ENCODE measurements around the gene ELOA. TPM values are rescaled to one million over a fixed set of nuclear protein-coding genes. Genes with fewer than 3 reads are reported as not detected.
A peak's percentile ranks its signal among the peaks of the same experiment; 100 is the strongest.
"Not testable (repeated sequence)": the region's sequence is repeated elsewhere in the genome, so short reads cannot be mapped to it uniquely, and the experiment has no call there.

The ELOA gene
- total RNA-seq, 2 donors from 2014 or later, result 33.3 to 42.4 TPM

GRCh38 chr1:23793018-23793781 is 49.9 kb downstream of the ELOA start:
- H3K4me1 Mint-ChIP-seq, result peaks cover 12% of the 10 kb centered on the region
- Histone ChIP-seq H3K27ac (ENCODE audit: low read depth, low read length) (no peak overlapping the region), H3K9ac (ENCODE audit: extremely low read depth, low read length, poor library complexity, severe bottlenecking) (no peak overlapping the region), H3K27me3 (ENCODE audit: control insufficient read depth, insufficient read depth, low read length, poor library complexity, severe bottlenecking) (no peaks in the 10 kb centered on the region), H3K4me3 (ENCODE audit: low read length) (no peak overlapping the region), H3K9me3 (ENCODE audit: control insufficient read depth, low read length) (no peaks in the 10 kb centered on the region), H3K4me1 (ENCODE audit: control insufficient read depth, insufficient read depth, low read length) (peaks cover 4% of the 10 kb centered on the region), H3K36me3 (ENCODE audit: control insufficient read depth, insufficient read depth, low read length) (peaks cover 32% of the 10 kb centered on the region)
- H3K27me3 Mint-ChIP-seq (ENCODE audit: insufficient read depth), result no peaks in the 10 kb centered on the region
- DNase-seq, result no peak
- peak overlapping the region; percentile 98 for H3K4me3 Mint-ChIP-seq
- no peaks in the 10 kb centered on the region for H3K9me3 Mint-ChIP-seq
- 94 to 95% methylated on average over 3 to 16 of the region's 16 CpGs for WGBS, 2 experiments (ENCODE audit: insufficient coverage in 1 of 2, insufficient read length in 1 of 2)
- H3K36me3 Mint-ChIP-seq (ENCODE audit: low read depth), result peaks cover 32% of the 10 kb centered on the region
- TF ChIP-seq, protein P1, sequence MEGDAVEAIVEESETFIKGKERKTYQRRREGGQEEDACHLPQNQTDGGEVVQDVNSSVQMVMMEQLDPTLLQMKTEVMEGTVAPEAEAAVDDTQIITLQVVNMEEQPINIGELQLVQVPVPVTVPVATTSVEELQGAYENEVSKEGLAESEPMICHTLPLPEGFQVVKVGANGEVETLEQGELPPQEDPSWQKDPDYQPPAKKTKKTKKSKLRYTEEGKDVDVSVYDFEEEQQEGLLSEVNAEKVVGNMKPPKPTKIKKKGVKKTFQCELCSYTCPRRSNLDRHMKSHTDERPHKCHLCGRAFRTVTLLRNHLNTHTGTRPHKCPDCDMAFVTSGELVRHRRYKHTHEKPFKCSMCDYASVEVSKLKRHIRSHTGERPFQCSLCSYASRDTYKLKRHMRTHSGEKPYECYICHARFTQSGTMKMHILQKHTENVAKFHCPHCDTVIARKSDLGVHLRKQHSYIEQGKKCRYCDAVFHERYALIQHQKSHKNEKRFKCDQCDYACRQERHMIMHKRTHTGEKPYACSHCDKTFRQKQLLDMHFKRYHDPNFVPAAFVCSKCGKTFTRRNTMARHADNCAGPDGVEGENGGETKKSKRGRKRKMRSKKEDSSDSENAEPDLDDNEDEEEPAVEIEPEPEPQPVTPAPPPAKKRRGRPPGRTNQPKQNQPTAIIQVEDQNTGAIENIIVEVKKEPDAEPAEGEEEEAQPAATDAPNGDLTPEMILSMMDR (conservative IDR thresholded peaks at IDR 0.05), result no peak
- H3K27ac Mint-ChIP-seq, result no peak overlapping the region

GRCh38 chr1:23793861-23794731 is 50.8 kb downstream of the ELOA start:
- Mint-ChIP-seq H3K9me3 (no peaks in the 10 kb centered on the region), H3K4me3 (no peak overlapping the region), H3K4me1 (peaks cover 12% of the 10 kb centered on the region), H3K36me3 (ENCODE audit: low read depth) (peaks cover 30% of the 10 kb centered on the region), H3K27ac (no peak overlapping the region), H3K27me3 (ENCODE audit: insufficient read depth) (no peaks in the 10 kb centered on the region)
- Histone ChIP-seq H3K9me3 (ENCODE audit: control insufficient read depth, low read length) (no peaks in the 10 kb centered on the region), H3K27me3 (ENCODE audit: control insufficient read depth, insufficient read depth, low read length, poor library complexity, severe bottlenecking) (no peaks in the 10 kb centered on the region), H3K4me1 (ENCODE audit: control insufficient read depth, insufficient read depth, low read length) (peaks cover 4% of the 10 kb centered on the region), H3K9ac (ENCODE audit: extremely low read depth, low read length, poor library complexity, severe bottlenecking) (no peak overlapping the region), H3K36me3 (ENCODE audit: control insufficient read depth, insufficient read depth, low read length) (peaks cover 34% of the 10 kb centered on the region), H3K4me3 (ENCODE audit: low read length) (no peak overlapping the region), H3K27ac (ENCODE audit: low read depth, low read length) (no peak overlapping the region)
- 89 to 95% methylated on average over 5 to 17 of the region's 21 CpGs for WGBS, 2 experiments (ENCODE audit: insufficient coverage in 1 of 2, insufficient read length in 1 of 2)
- TF ChIP-seq, protein P1 (conservative IDR thresholded peaks at IDR 0.05), result no peak
- no peak for DNase-seq

GRCh38 chr1:23794732-23795182 is 51.5 kb downstream of the ELOA start:
- not testable (repeated sequence) for H3K27ac ChIP-seq (ENCODE audit: low read depth, low read length); H3K27me3 ChIP-seq (ENCODE audit: control insufficient read depth, insufficient read depth, low read length, poor library complexity, severe bottlenecking); H3K27me3 Mint-ChIP-seq (ENCODE audit: insufficient read depth); H3K4me3 Mint-ChIP-seq; H3K9me3 ChIP-seq (ENCODE audit: control insufficient read depth, low read length); H3K27ac Mint-ChIP-seq; H3K4me3 ChIP-seq (ENCODE audit: low read length); H3K9ac ChIP-seq (ENCODE audit: extremely low read depth, low read length, poor library complexity, severe bottlenecking); H3K4me1 ChIP-seq (ENCODE audit: control insufficient read depth, insufficient read depth, low read length); H3K9me3 Mint-ChIP-seq; DNase-seq
- H3K36me3 Mint-ChIP-seq (ENCODE audit: low read depth), result peaks cover 30% of the 10 kb centered on the region
- 95 to 100% methylated on average over 1 to 9 of the region's 9 CpGs for WGBS, 2 experiments (ENCODE audit: insufficient coverage in 1 of 2, insufficient read length in 1 of 2)
- peaks cover 17% of the 10 kb centered on the region for H3K4me1 Mint-ChIP-seq
- peaks cover 34% of the 10 kb centered on the region for H3K36me3 ChIP-seq (ENCODE audit: control insufficient read depth, insufficient read depth, low read length)

Data from endodermal cell (in vitro differentiated cells).